SK-N-SH (cell line): ENCODE data around the gene GPR87. TPM values are rescaled to one million over a fixed set of nuclear protein-coding genes. Genes with fewer than 3 reads are reported as not detected.
A peak's percentile ranks its signal among the peaks of the same experiment; 100 is the strongest.

ENCODE experiments used
- CTCF ChIA-PET: fragments of 300-600, 350-600 bp; formaldehyde crosslinking; extraction: SDS; loops from one replicate; lab custom pipeline; 2021; lab: Yijun Ruan, JAX
- POLR2A ChIA-PET: fragments of 350-600 bp; sonication (Branson Sonifier 250); formaldehyde crosslinking; extraction: SDS; loops from one replicate; lab custom pipeline; 2020; ENCODE audit warnings: antibody characterized with exemption, inconsistent platforms; lab: Yijun Ruan, JAX
- DNase-seq: peaks from one replicate; pipeline ENCODE4 v3.0.0; 2012
- H2AFZ ChIP-seq: fragments of 200-600 bp; sonication (generic); 2 replicates; pipeline ENCODE4 v1.8.1; 2016; ENCODE audit warnings: antibody characterized with exemption, mild to moderate bottlenecking, low read depth
- H3F3A ChIP-seq: fragments of 200-600 bp; sonication (generic); replicated peaks from 2 replicates; pipeline ENCODE3; 2016; ENCODE audit warnings: antibody characterized with exemption, mild to moderate bottlenecking; ENCODE audit not compliant: insufficient read depth
- H3K27ac ChIP-seq, 2 experiments: fragments of 200-500 bp in 1 of 2; fragments of 200-600 bp in 1 of 2; sonication (Bioruptor generic) in 1 of 2; sonication (generic), shearing (Covaris generic) in 1 of 2; 2 replicates each; pipeline versions ENCODE4 v1.5.1 to v1.6.1; 2014 to 2016; ENCODE audit warnings: low read depth in 2 of 2, inconsistent platforms in 1 of 2, low read length in 1 of 2, mild to moderate bottlenecking in 1 of 2, mixed read lengths in 1 of 2
- H3K27me3 ChIP-seq: fragments of 200-600 bp; sonication (generic), shearing (Covaris generic); 2 replicates; pipeline ENCODE4 v1.6.1; 2016; ENCODE audit warnings: mixed run types; ENCODE audit not compliant: insufficient read depth
- H3K36me3 ChIP-seq, 2 experiments: fragments of 200-500 bp in 1 of 2; fragments of 200-600 bp in 1 of 2; sonication (Bioruptor generic) in 1 of 2; sonication (generic) in 1 of 2; replicated peaks in 1 of 2; 2 replicates each; pipeline versions ENCODE3 to v1.5.1; 2014 to 2016; ENCODE audit warnings: low read length in 1 of 2, mild to moderate bottlenecking in 1 of 2; ENCODE audit not compliant: insufficient read depth in 2 of 2, control insufficient read depth in 1 of 2
- H3K4me1 ChIP-seq, 2 experiments: fragments of 200-500 bp in 1 of 2; fragments of 200-600 bp in 1 of 2; sonication (Bioruptor generic) in 1 of 2; sonication (generic), shearing (Covaris generic) in 1 of 2; 2 replicates each; pipeline versions ENCODE4 v1.5.1 to v1.6.1; 2014 to 2016; ENCODE audit warnings: low read depth in 1 of 2, low read length in 1 of 2, mixed run types in 1 of 2; ENCODE audit not compliant: insufficient read depth in 2 of 2, control insufficient read depth in 1 of 2
- H3K4me2 ChIP-seq: fragments of 200-600 bp; sonication (generic), shearing (Covaris generic); 2 replicates; pipeline ENCODE4 v1.6.1; 2017; ENCODE audit warnings: mixed run types
- H3K4me3 ChIP-seq, 2 experiments: fragments of 200-500 bp in 1 of 2; fragments of 200-600 bp in 1 of 2; sonication (Bioruptor generic) in 1 of 2; sonication (generic), shearing (Covaris generic) in 1 of 2; 2 replicates each; pipeline versions ENCODE4 v1.5.1 to v1.8.1; 2014 to 2016; ENCODE audit warnings: low read depth in 2 of 2, inconsistent platforms in 1 of 2, low read length in 1 of 2, mild to moderate bottlenecking in 1 of 2, mixed read lengths in 1 of 2, moderate library complexity in 1 of 2
- H3K79me2 ChIP-seq: fragments of 200-600 bp; sonication (generic); 2 replicates; pipeline ENCODE4 v1.8.1; 2017; ENCODE audit warnings: mild to moderate bottlenecking; ENCODE audit not compliant: insufficient read depth
- H3K9ac ChIP-seq: fragments of 200-600 bp; sonication (generic); 2 replicates; pipeline ENCODE4 v1.6.1; 2017; ENCODE audit warnings: mixed run types
- H3K9me2 ChIP-seq: fragments of 200-600 bp; sonication (generic); 2 replicates; pipeline ENCODE4 v1.6.1; 2017; ENCODE audit warnings: mixed run types
- H3K9me3 ChIP-seq: fragments of 200-600 bp; sonication (generic); 2 replicates; pipeline ENCODE4 v1.6.1; 2017; ENCODE audit warnings: mixed run types, mild to moderate bottlenecking, moderate library complexity
- H4K20me1 ChIP-seq: fragments of 200-600 bp; sonication (generic); 2 replicates; pipeline ENCODE4 v1.6.1; 2017; ENCODE audit warnings: mild to moderate bottlenecking, mixed run types; ENCODE audit not compliant: insufficient read depth
- FOXJ3 ChIP-seq: sonication (generic); formaldehyde crosslinking; IDR thresholded peaks from 2 replicates; pipeline ENCODE4 v1.5.1; 2020; ENCODE audit warnings: mild to moderate bottlenecking, missing genetic modification reagents
- FOXM1 ChIP-seq: IDR thresholded peaks from 2 replicates; pipeline ENCODE4 v1.4.0; 2012; ENCODE audit warnings: low read depth, mild to moderate bottlenecking
- GABPA ChIP-seq: IDR thresholded peaks from 2 replicates; pipeline ENCODE4 v1.4.0; 2012; ENCODE audit warnings: low read depth, mild to moderate bottlenecking
- MXI1 ChIP-seq: IDR thresholded peaks from 2 replicates; pipeline ENCODE4 v1.6.1; 2012; ENCODE audit warnings: mild to moderate bottlenecking, low read depth, low read length, improper control_type of control experiment
- RCOR1 ChIP-seq: fragments of 150-350 bp; IDR thresholded peaks from 2 replicates; pipeline ENCODE4 v1.6.1; 2017; ENCODE audit warnings: antibody characterized with exemption, low read length
- SMC3 ChIP-seq: IDR thresholded peaks from 2 replicates; pipeline ENCODE4 v1.6.1; 2012; ENCODE audit warnings: low read depth, low read length, improper control_type of control experiment
- TAF1 ChIP-seq: IDR thresholded peaks from 2 replicates; pipeline ENCODE4 v1.6.1; 2012; ENCODE audit warnings: low read depth, mild to moderate bottlenecking, low read length, moderate library complexity, borderline replicate concordance
- USF1 ChIP-seq: IDR thresholded peaks from 2 replicates; pipeline ENCODE4 v1.4.0; 2012; ENCODE audit warnings: low read depth, borderline replicate concordance
- YY1 ChIP-seq: IDR thresholded peaks from 2 replicates; pipeline ENCODE4 v1.4.0; 2012; ENCODE audit warnings: low read depth, mild to moderate bottlenecking
- WGBS: methylation state at CpG from one replicate; pipeline ENCODE4 v1.1.6; 2017; ENCODE audit warnings: low lambda C conversion rate; 5-methylcytosine and 5-hydroxymethylcytosine counted together
- polyA plus RNA-seq, 3 experiments: library from polyadenylated mRNA; depleted of rRNA; stranded (reverse); fragments of >200 nt; gene quantifications; 2 replicates each; pipeline ENCODE4 v1.2.3, GENCODE V29; 2012
- TF ChIP-seq, protein P1 (sequence below): IDR thresholded peaks from 2 replicates; pipeline ENCODE4 v1.6.1; 2012; ENCODE audit warnings: mild to moderate bottlenecking, low read depth, low read length, moderate library complexity
- TF ChIP-seq, protein P2 (sequence below): IDR thresholded peaks from 2 replicates; pipeline ENCODE4; 2012

Gene GPR87
- polyA plus RNA-seq, 1 of the 3 experiments (the other 2 are of a cell fraction), result 2.3 TPM

DNA sequence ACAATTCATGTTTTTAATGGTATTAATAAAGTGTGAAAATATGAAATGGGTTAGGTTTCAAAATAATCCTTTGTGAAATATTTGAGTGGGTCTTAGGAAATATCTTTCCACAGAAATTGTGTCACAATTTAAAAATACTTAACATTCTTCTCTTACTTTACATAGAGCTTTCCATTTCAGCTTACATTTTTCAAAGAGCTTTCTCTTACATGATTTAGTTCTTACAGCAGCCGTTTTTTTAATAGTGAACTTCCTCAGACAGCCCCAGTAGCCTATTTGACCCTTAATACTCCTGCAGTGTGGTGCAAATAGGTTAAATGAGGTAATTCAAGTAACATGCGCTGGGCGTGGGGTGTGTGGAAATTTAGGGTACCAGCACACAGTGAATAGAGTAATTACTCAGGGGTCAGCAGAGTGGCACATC is 46.1 kb upstream of the GPR87 start (continued):
- TF ChIP-seq, protein P1, sequence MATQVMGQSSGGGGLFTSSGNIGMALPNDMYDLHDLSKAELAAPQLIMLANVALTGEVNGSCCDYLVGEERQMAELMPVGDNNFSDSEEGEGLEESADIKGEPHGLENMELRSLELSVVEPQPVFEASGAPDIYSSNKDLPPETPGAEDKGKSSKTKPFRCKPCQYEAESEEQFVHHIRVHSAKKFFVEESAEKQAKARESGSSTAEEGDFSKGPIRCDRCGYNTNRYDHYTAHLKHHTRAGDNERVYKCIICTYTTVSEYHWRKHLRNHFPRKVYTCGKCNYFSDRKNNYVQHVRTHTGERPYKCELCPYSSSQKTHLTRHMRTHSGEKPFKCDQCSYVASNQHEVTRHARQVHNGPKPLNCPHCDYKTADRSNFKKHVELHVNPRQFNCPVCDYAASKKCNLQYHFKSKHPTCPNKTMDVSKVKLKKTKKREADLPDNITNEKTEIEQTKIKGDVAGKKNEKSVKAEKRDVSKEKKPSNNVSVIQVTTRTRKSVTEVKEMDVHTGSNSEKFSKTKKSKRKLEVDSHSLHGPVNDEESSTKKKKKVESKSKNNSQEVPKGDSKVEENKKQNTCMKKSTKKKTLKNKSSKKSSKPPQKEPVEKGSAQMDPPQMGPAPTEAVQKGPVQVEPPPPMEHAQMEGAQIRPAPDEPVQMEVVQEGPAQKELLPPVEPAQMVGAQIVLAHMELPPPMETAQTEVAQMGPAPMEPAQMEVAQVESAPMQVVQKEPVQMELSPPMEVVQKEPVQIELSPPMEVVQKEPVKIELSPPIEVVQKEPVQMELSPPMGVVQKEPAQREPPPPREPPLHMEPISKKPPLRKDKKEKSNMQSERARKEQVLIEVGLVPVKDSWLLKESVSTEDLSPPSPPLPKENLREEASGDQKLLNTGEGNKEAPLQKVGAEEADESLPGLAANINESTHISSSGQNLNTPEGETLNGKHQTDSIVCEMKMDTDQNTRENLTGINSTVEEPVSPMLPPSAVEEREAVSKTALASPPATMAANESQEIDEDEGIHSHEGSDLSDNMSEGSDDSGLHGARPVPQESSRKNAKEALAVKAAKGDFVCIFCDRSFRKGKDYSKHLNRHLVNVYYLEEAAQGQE, result no peak
- TF ChIP-seq FOXJ3 (CRISPR knock-in tag) (no peak), FOXM1 (no peak), TAF1 (no peak)

GRCh38 chr3:151357463-151357850 is 40.8 kb upstream of the GPR87 start:
- TF ChIP-seq RCOR1, result no peak
- no peak overlapping the region for H3K9ac ChIP-seq
- no peak overlapping the region for H3K27ac ChIP-seq
- no peak for DNase-seq
- no peaks in the 10 kb centered on the region for H3K9me3 ChIP-seq
- no peaks in the 10 kb centered on the region for H3K36me3 ChIP-seq
- H3K27me3 ChIP-seq, result no peaks in the 10 kb centered on the region
- no peak overlapping the region for H3K4me2 ChIP-seq
- peaks cover 0 to 3% of the 10 kb centered on the region in 2 experiments; a peak in 2 of 4 replicates for H3K4me1 ChIP-seq
- no peaks in the 10 kb centered on the region for H3F3A ChIP-seq
- H4K20me1 ChIP-seq, result no peaks in the 10 kb centered on the region
- no peak overlapping the region for H2AFZ ChIP-seq
- H3K79me2 ChIP-seq, result no peaks in the 10 kb centered on the region
- ChIA-PET CTCF (interaction anchor here (0.9 kb wide), 1 partner anchor 12 kb away, joined by 3 read pairs; no protein-coding TSS in a partner anchor), POLR2A (no interaction called here)
- WGBS, result 62% methylated on average over 2 of the region's 2 CpGs
- no peak overlapping the region for H3K4me3 ChIP-seq
- H3K9me2 ChIP-seq, result no peaks in the 10 kb centered on the region

GRCh38 chr3:151356794-151357462 is 40.3 kb upstream of the GPR87 start:
- Histone ChIP-seq H3K9me2 (no peaks in the 10 kb centered on the region), H3K4me3 (no peak overlapping the region), H2AFZ (no peak overlapping the region), H3K4me2 (no peak overlapping the region), H3K9ac (no peak overlapping the region), H3K27me3 (0 out of 2 replicates have a peak, but pooled peaks cover 5% of the 10 kb centered on the region), H3F3A (no peaks in the 10 kb centered on the region), H3K4me1 (peaks cover 0 to 3% of the 10 kb centered on the region in 2 experiments; a peak in 2 of 4 replicates)
- WGBS, result 32% methylated on average over 2 of the region's 2 CpGs
- TF ChIP-seq FOXJ3 (CRISPR knock-in tag), result no peak
- TF ChIP-seq SMC3, result no peak
- no peak for TF ChIP-seq YY1
- no peak for TF ChIP-seq MXI1
- TF ChIP-seq TAF1, result no peak
- TF ChIP-seq, protein P2, sequence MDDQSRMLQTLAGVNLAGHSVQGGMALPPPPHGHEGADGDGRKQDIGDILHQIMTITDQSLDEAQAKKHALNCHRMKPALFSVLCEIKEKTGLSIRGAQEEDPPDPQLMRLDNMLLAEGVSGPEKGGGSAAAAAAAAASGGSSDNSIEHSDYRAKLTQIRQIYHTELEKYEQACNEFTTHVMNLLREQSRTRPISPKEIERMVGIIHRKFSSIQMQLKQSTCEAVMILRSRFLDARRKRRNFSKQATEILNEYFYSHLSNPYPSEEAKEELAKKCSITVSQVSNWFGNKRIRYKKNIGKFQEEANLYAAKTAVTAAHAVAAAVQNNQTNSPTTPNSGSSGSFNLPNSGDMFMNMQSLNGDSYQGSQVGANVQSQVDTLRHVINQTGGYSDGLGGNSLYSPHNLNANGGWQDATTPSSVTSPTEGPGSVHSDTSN, result no peak
- TF ChIP-seq GABPA, result no peak
- TF ChIP-seq USF1, result no peak
- TF ChIP-seq, all 33 proteins: peak for 0
- Histone ChIP-seq H3K79me2 (no peaks in the 10 kb centered on the region), H3K36me3 (no peaks in the 10 kb centered on the region), H4K20me1 (no peaks in the 10 kb centered on the region), H3K27ac (no peak overlapping the region), H3K9me3 (no peaks in the 10 kb centered on the region)
- ChIA-PET CTCF (no interaction called here), POLR2A (no interaction called here)
- peak; percentile 2 for DNase-seq
